Liver (tissue), 9 donors: ENCODE measurements around the gene EPB41L4B. TPM values are rescaled to one million over a fixed set of nuclear protein-coding genes. Genes with fewer than 3 reads are reported as not detected.

Source experiments
- DNase-seq: peaks from one replicate; pipeline ENCODE4 v3.0.0-alpha.2; 2017; ENCODE audit warnings: low spot score
- H3K27ac ChIP-seq, 2 donors: one replicate each; pipeline ENCODE4 v1.7.0; 2013; ENCODE audit warnings: inconsistent platforms in 2 of 2, low read length in 2 of 2, control low read depth in 1 of 2, low read depth in 1 of 2, mild to moderate bottlenecking in 1 of 2
- H3K27me3 ChIP-seq, 4 donors: one replicate each; pipeline versions ENCODE4 v1.6.1 to v1.7.0; 2013; ENCODE audit warnings: low read length in 3 of 4, inconsistent platforms in 1 of 4, mild to moderate bottlenecking in 1 of 4, moderate library complexity in 1 of 4; ENCODE audit not compliant: control insufficient read depth in 4 of 4, insufficient read depth in 4 of 4
- H3K36me3 ChIP-seq, 4 donors: one replicate each; pipeline versions ENCODE4 v1.6.1 to v1.7.0; 2013; ENCODE audit warnings: low read length in 3 of 4, mild to moderate bottlenecking in 3 of 4, low read depth in 1 of 4, moderate library complexity in 1 of 4; ENCODE audit not compliant: control insufficient read depth in 4 of 4, insufficient read depth in 3 of 4
- H3K4me1 ChIP-seq, 4 donors: one replicate each; pipeline versions ENCODE4 v1.6.1 to v1.7.0; 2013; ENCODE audit warnings: low read length in 3 of 4, mild to moderate bottlenecking in 3 of 4, moderate library complexity in 1 of 4; ENCODE audit not compliant: control insufficient read depth in 4 of 4, insufficient read depth in 4 of 4
- H3K4me3 ChIP-seq, 3 donors: one replicate each; pipeline versions ENCODE4 v1.6.1 to v1.7.0; 2013; ENCODE audit warnings: low read length in 3 of 3, control low read depth in 1 of 3, low read depth in 1 of 3, mild to moderate bottlenecking in 1 of 3
- H3K9ac ChIP-seq, 2 donors: one replicate each; pipeline ENCODE4 v1.7.0; 2013; ENCODE audit warnings: low read length in 2 of 2, mild to moderate bottlenecking in 2 of 2, moderate library complexity in 2 of 2, control low read depth in 1 of 2, low read depth in 1 of 2
- H3K9me3 ChIP-seq, 4 donors: one replicate each; pipeline versions ENCODE4 v1.6.1 to v1.7.0; 2013; ENCODE audit warnings: low read length in 3 of 4; ENCODE audit not compliant: control insufficient read depth in 4 of 4
- EGR1 ChIP-seq, 2 donors: IDR thresholded peaks; 2 replicates each; pipeline ENCODE4 v1.6.1; 2016 to 2018; ENCODE audit warnings: antibody characterized with exemption in 2 of 2, low read depth in 2 of 2
- FOXA1 ChIP-seq: IDR thresholded peaks from 2 replicates; pipeline ENCODE4 v1.6.1; 2016; ENCODE audit warnings: antibody characterized with exemption
- FOXA2 ChIP-seq: IDR thresholded peaks from 2 replicates; pipeline ENCODE4 v1.6.1; 2016; ENCODE audit warnings: antibody characterized with exemption
- GABPA ChIP-seq, 2 donors: IDR thresholded peaks in 1 of 2; conservative IDR thresholded peaks in 1 of 2; 2 replicates each; pipeline ENCODE4 v1.6.1; 2016; ENCODE audit warnings: antibody characterized with exemption in 2 of 2, mild to moderate bottlenecking in 1 of 2, moderate library complexity in 1 of 2
- HNF4A ChIP-seq, 2 donors: conservative IDR thresholded peaks; 2 replicates each; pipeline ENCODE4 v1.6.1; 2016; ENCODE audit warnings: antibody characterized with exemption in 2 of 2, mild to moderate bottlenecking in 2 of 2
- HNF4G ChIP-seq: IDR thresholded peaks from 2 replicates; pipeline ENCODE4 v1.6.1; 2016; ENCODE audit warnings: antibody characterized with exemption
- JUND ChIP-seq, 2 donors: IDR thresholded peaks; 2 replicates each; pipeline ENCODE4 v1.6.1; 2016; ENCODE audit warnings: antibody characterized with exemption in 2 of 2
- NR2F2 ChIP-seq: IDR thresholded peaks from 2 replicates; pipeline ENCODE4 v1.6.1; 2016; ENCODE audit warnings: antibody characterized with exemption
- RAD21 ChIP-seq, 2 donors: IDR thresholded peaks; 2 replicates each; pipeline ENCODE4 v1.6.1; 2016; ENCODE audit warnings: antibody characterized with exemption in 2 of 2, mild to moderate bottlenecking in 2 of 2
- RXRA ChIP-seq, 2 donors: IDR thresholded peaks; 2 replicates each; pipeline ENCODE4 v1.6.1; 2017 to 2018; ENCODE audit warnings: antibody characterized with exemption in 2 of 2, mild to moderate bottlenecking in 1 of 2
- SP1 ChIP-seq: IDR thresholded peaks from 2 replicates; pipeline ENCODE4 v1.6.1; 2018; ENCODE audit warnings: antibody characterized with exemption, mild to moderate bottlenecking
- TAF1 ChIP-seq: conservative IDR thresholded peaks from 2 replicates; pipeline ENCODE4 v1.6.1; 2016; ENCODE audit warnings: antibody characterized with exemption, mild to moderate bottlenecking
- YY1 ChIP-seq: IDR thresholded peaks from 2 replicates; pipeline ENCODE4 v1.6.1; 2016; ENCODE audit warnings: antibody characterized with exemption, mild to moderate bottlenecking
- WGBS: extraction: QIAGEN DNeasy Blood & Tissue Kit; methylation state at CpG from one replicate; pipeline ENCODE4 v1.1.7; 2013; 5-methylcytosine and 5-hydroxymethylcytosine counted together
- polyA plus RNA-seq, 2 donors: library from polyadenylated mRNA; stranded (reverse) in 1 of 2; unstranded in 1 of 2; fragments of 200-250 nt in 1 of 2; fragments of >200 nt in 1 of 2; fragmentation: Nextera tagmentation in 1 of 2; extraction: Ambion mirVana in 1 of 2; gene quantifications; one replicate each; pipeline versions ENCODE4 v1.2.1 to v1.2.3, GENCODE V29; 2013 to 2015
- total RNA-seq, 2 donors: library from RNA; depleted of rRNA; stranded (reverse); fragments of >200 nt; gene quantifications; one replicate each; pipeline ENCODE4 v1.2.3, GENCODE V29; 2014
- TF ChIP-seq, protein P1 (sequence below): IDR thresholded peaks from 2 replicates; pipeline ENCODE4 v1.6.1; 2016; ENCODE audit warnings: antibody characterized with exemption, mild to moderate bottlenecking
- TF ChIP-seq, protein P2 (sequence below): IDR thresholded peaks from 2 replicates; pipeline ENCODE4 v1.6.1; 2016; ENCODE audit warnings: antibody characterized with exemption
- TF ChIP-seq, protein P3 (sequence below): IDR thresholded peaks from 2 replicates; pipeline ENCODE4 v1.6.1; 2016; ENCODE audit warnings: antibody characterized with exemption
- TF ChIP-seq, protein P4 (sequence below): IDR thresholded peaks from 2 replicates; pipeline ENCODE4 v1.6.1; 2016; ENCODE audit warnings: antibody characterized with exemption
- TF ChIP-seq, protein P5 (sequence below): fragments of 150-350 bp; IDR thresholded peaks from 2 replicates; pipeline ENCODE4 v1.5.1; 2017; ENCODE audit warnings: improper control_type of control experiment, low read depth, low read length; ENCODE audit not compliant: missing input control
- donor health status: healthy.
- donor health status: healthy.
- donor health status: healthy.
- donor health status: healthy.
- donor health status: healthy.

Gene EPB41L4B
- total and polyA plus RNA-seq, 4 donors = 9.9 to 42.6 (median 23.9) TPM

DNA sequence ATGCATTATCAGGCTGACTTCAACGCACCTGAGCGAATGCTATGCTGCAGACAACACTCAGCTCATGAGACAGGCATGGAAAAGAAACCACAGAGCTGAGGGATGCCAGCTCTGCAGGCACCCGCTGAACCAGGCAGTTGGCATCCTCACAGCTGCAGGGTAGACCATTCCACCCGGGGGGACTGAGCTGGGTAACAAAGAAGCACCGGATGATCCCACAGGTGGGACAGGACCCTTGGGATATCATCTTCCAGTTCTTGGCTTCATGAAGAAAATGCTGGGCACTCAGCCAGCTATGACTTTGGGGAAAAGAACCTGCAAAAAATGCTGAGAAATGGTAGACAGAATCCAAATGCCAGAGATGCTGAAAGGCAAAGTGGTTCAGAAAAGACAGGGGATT, 9.6 kb downstream of the EPB41L4B start:
- Histone ChIP-seq H3K27me3 (no peaks in the 10 kb centered on the region), H3K36me3 (no peaks in the 10 kb centered on the region), H3K4me3 (no peak overlapping the region), H3K9me3 (no peaks in the 10 kb centered on the region), H3K9ac (no peak overlapping the region), H3K4me1 (peaks cover 12 to 48% (median 39%) of the 10 kb centered on the region in 4 donors), H3K27ac (no peak overlapping the region)
- 90% methylated on average over 5 of the region's 5 CpGs for WGBS
- DNase-seq = no peak
- TF ChIP-seq FOXA2 (no peak), HNF4G (no peak), YY1 (no peak), GABPA (IDR thresholded peaks at IDR 0.05 in 1 of 2, conservative IDR thresholded peaks at IDR 0.05 in 1 of 2) (no peak), EGR1 (IDR thresholded peaks at IDR 0.05; ENCODE audit: low read depth in 2 of 2) (no peak), HNF4A (conservative IDR thresholded peaks at IDR 0.05) (no peak), TAF1 (no peak), SP1 (no peak), RXRA (IDR thresholded peaks at IDR 0.05) (no peak), RAD21 (IDR thresholded peaks at IDR 0.05) (no peak)
- TF ChIP-seq, protein P1, sequence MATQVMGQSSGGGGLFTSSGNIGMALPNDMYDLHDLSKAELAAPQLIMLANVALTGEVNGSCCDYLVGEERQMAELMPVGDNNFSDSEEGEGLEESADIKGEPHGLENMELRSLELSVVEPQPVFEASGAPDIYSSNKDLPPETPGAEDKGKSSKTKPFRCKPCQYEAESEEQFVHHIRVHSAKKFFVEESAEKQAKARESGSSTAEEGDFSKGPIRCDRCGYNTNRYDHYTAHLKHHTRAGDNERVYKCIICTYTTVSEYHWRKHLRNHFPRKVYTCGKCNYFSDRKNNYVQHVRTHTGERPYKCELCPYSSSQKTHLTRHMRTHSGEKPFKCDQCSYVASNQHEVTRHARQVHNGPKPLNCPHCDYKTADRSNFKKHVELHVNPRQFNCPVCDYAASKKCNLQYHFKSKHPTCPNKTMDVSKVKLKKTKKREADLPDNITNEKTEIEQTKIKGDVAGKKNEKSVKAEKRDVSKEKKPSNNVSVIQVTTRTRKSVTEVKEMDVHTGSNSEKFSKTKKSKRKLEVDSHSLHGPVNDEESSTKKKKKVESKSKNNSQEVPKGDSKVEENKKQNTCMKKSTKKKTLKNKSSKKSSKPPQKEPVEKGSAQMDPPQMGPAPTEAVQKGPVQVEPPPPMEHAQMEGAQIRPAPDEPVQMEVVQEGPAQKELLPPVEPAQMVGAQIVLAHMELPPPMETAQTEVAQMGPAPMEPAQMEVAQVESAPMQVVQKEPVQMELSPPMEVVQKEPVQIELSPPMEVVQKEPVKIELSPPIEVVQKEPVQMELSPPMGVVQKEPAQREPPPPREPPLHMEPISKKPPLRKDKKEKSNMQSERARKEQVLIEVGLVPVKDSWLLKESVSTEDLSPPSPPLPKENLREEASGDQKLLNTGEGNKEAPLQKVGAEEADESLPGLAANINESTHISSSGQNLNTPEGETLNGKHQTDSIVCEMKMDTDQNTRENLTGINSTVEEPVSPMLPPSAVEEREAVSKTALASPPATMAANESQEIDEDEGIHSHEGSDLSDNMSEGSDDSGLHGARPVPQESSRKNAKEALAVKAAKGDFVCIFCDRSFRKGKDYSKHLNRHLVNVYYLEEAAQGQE = no peak
- TF ChIP-seq, protein P2, sequence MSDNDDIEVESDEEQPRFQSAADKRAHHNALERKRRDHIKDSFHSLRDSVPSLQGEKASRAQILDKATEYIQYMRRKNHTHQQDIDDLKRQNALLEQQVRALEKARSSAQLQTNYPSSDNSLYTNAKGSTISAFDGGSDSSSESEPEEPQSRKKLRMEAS = no peak

DNA sequence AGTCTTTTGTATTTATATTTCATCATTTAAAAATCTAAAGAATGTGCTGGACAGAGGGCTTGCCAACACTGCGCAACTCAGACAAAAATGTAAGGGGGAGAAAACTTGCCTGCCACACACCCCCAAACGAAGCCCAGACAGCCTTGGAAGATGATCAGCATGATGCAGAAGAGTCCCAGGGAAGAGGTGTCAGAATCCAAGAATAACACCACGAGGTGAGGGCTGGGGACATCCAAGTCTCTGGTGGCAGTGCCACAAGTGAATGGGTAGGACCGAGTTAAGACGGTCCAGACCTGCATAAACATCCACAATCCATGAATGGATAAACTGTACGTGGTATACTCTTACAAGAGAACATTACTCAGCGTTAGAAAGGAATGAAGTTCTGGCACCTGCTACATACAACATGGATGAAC, 10.4 kb downstream of the EPB41L4B start:
- TF ChIP-seq FOXA1 (no peak), GABPA (IDR thresholded peaks at IDR 0.05 in 1 of 2, conservative IDR thresholded peaks at IDR 0.05 in 1 of 2) (no peak), JUND (IDR thresholded peaks at IDR 0.05) (no peak), EGR1 (IDR thresholded peaks at IDR 0.05; ENCODE audit: low read depth in 2 of 2) (no peak), FOXA2 (no peak), YY1 (no peak), NR2F2 (no peak), TAF1 (no peak), RXRA (IDR thresholded peaks at IDR 0.05) (no peak), HNF4A (conservative IDR thresholded peaks at IDR 0.05) (no peak), SP1 (no peak), RAD21 (IDR thresholded peaks at IDR 0.05) (no peak), HNF4G (no peak)
- TF ChIP-seq, protein P3, sequence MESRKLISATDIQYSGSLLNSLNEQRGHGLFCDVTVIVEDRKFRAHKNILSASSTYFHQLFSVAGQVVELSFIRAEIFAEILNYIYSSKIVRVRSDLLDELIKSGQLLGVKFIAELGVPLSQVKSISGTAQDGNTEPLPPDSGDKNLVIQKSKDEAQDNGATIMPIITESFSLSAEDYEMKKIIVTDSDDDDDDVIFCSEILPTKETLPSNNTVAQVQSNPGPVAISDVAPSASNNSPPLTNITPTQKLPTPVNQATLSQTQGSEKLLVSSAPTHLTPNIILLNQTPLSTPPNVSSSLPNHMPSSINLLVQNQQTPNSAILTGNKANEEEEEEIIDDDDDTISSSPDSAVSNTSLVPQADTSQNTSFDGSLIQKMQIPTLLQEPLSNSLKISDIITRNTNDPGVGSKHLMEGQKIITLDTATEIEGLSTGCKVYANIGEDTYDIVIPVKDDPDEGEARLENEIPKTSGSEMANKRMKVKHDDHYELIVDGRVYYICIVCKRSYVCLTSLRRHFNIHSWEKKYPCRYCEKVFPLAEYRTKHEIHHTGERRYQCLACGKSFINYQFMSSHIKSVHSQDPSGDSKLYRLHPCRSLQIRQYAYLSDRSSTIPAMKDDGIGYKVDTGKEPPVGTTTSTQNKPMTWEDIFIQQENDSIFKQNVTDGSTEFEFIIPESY = no peak
- TF ChIP-seq, protein P2 = no peak
- TF ChIP-seq, protein P4, sequence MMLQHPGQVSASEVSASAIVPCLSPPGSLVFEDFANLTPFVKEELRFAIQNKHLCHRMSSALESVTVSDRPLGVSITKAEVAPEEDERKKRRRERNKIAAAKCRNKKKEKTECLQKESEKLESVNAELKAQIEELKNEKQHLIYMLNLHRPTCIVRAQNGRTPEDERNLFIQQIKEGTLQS = no peak
- TF ChIP-seq, protein P1 = no peak
- TF ChIP-seq, protein P5, sequence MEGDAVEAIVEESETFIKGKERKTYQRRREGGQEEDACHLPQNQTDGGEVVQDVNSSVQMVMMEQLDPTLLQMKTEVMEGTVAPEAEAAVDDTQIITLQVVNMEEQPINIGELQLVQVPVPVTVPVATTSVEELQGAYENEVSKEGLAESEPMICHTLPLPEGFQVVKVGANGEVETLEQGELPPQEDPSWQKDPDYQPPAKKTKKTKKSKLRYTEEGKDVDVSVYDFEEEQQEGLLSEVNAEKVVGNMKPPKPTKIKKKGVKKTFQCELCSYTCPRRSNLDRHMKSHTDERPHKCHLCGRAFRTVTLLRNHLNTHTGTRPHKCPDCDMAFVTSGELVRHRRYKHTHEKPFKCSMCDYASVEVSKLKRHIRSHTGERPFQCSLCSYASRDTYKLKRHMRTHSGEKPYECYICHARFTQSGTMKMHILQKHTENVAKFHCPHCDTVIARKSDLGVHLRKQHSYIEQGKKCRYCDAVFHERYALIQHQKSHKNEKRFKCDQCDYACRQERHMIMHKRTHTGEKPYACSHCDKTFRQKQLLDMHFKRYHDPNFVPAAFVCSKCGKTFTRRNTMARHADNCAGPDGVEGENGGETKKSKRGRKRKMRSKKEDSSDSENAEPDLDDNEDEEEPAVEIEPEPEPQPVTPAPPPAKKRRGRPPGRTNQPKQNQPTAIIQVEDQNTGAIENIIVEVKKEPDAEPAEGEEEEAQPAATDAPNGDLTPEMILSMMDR = no peak
- no peak overlapping the region for H3K9ac ChIP-seq
- WGBS = 81% methylated on average over 7 of the region's 7 CpGs
- H3K4me3 ChIP-seq = no peak overlapping the region
- DNase-seq = no peak
- H3K4me1 ChIP-seq = peaks cover 12 to 40% (median 32%) of the 10 kb centered on the region in 4 donors
- no peaks in the 10 kb centered on the region for H3K9me3 ChIP-seq
- H3K36me3 ChIP-seq = no peaks in the 10 kb centered on the region
- no peaks in the 10 kb centered on the region for H3K27me3 ChIP-seq
- H3K27ac ChIP-seq = no peak overlapping the region
